H1 (cell line): ENCODE results near the gene KRTAP3-2. TPM values are rescaled to one million over a fixed set of nuclear protein-coding genes. Genes with fewer than 3 reads are reported as not detected.

Source experiments
- EZH2 ChIP-seq: fragments of 200-600 bp; sonication (generic); IDR thresholded peaks from 2 replicates; pipeline ENCODE4 v1.7.1; 2012; ENCODE audit warnings: low read depth, mild to moderate bottlenecking, moderate library complexity, low read length, inconsistent platforms; ENCODE audit not compliant: severe bottlenecking
- PHF8 ChIP-seq: fragments of 200-600 bp; sonication (generic); conservative IDR thresholded peaks from 2 replicates; pipeline ENCODE4 v1.7.1; 2012; ENCODE audit warnings: low read depth, mild to moderate bottlenecking, inconsistent platforms, low read length, moderate library complexity
- SRF ChIP-seq: IDR thresholded peaks from 2 replicates; pipeline ENCODE4 v1.6.1; 2011; ENCODE audit warnings: mild to moderate bottlenecking, low read depth, low read length, moderate library complexity
- TAF1 ChIP-seq: IDR thresholded peaks from 2 replicates; pipeline ENCODE4 v1.6.1; 2011; ENCODE audit warnings: mild to moderate bottlenecking, low read depth, low read length
- TCF12 ChIP-seq: IDR thresholded peaks from 2 replicates; pipeline ENCODE4 v1.6.1; 2011; ENCODE audit warnings: low read depth, mild to moderate bottlenecking, low read length
- YY1 ChIP-seq: IDR thresholded peaks from 2 replicates; pipeline ENCODE4 v1.6.1; 2011; ENCODE audit warnings: low read depth, mild to moderate bottlenecking, low read length
- polyA plus RNA-seq, 7 experiments: library from polyadenylated mRNA; depleted of rRNA in 3 of 7; stranded (reverse) in 5 of 7; unstranded in 2 of 7; fragments of >200 nt in 5 of 7; fragments of 200-250 nt in 2 of 7; gene quantifications; 1 replicate in 5 of 7; 2 replicates in 1 of 7; 4 replicates in 1 of 7; pipeline versions ENCODE4 v1.2.1 to v1.2.3, GENCODE V29; 2011 to 2013; ENCODE audit warnings: missing spikeins in 2 of 7, mixed read lengths in 2 of 7
- total RNA-seq: library from RNA; stranded (reverse); fragmentation: NEBNext Ultra II Directional; extraction: Animal tissue kit (Norgen Biotek cat#: 25700); gene quantifications from 2 replicates; pipeline ENCODE4 v1.2.1, GENCODE V29; 2021
- TF ChIP-seq, protein P1 (sequence below): fragments of 300-600 bp; sonication (generic); IDR thresholded peaks from 2 replicates; pipeline ENCODE4 v1.7.1; 2012; ENCODE audit warnings: low read length, moderate library complexity, mild to moderate bottlenecking, inconsistent platforms; ENCODE audit not compliant: insufficient replicate concordance
- TF ChIP-seq, protein P2 (sequence below): IDR thresholded peaks from 2 replicates; pipeline ENCODE4 v1.6.1; 2011; ENCODE audit warnings: low read length, improper control_type of control experiment
- TF ChIP-seq, protein P3 (sequence below): IDR thresholded peaks from 2 replicates; pipeline ENCODE4 v1.6.1; 2012; ENCODE audit warnings: low read length, inconsistent platforms

The KRTAP3-2 gene
- total and polyA plus RNA-seq, 2 of the 8 experiments (the other 6 are each of a cell fraction or from before 2014, with no cell fraction given) = not detected

DNA sequence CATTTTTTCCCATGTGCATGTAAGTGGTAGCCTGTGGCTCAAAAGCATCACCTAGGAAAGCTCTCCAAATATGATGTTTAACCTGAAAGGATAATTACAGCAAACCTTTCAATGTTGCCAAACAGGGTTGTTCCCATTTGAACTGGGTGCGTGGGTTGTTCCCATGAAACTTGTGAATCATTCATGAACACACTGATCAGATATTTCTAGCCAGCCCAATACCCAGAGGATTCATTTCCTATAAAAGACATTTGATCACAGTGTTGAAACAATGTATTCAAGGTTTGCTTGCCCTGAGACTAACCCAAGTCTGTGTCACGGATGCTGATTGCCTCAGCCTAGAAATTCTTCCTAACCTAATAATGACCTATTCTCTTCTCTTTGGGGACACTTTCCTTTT, 45.8 kb downstream of the KRTAP3-2 start (continued):
- TF ChIP-seq, protein P1, sequence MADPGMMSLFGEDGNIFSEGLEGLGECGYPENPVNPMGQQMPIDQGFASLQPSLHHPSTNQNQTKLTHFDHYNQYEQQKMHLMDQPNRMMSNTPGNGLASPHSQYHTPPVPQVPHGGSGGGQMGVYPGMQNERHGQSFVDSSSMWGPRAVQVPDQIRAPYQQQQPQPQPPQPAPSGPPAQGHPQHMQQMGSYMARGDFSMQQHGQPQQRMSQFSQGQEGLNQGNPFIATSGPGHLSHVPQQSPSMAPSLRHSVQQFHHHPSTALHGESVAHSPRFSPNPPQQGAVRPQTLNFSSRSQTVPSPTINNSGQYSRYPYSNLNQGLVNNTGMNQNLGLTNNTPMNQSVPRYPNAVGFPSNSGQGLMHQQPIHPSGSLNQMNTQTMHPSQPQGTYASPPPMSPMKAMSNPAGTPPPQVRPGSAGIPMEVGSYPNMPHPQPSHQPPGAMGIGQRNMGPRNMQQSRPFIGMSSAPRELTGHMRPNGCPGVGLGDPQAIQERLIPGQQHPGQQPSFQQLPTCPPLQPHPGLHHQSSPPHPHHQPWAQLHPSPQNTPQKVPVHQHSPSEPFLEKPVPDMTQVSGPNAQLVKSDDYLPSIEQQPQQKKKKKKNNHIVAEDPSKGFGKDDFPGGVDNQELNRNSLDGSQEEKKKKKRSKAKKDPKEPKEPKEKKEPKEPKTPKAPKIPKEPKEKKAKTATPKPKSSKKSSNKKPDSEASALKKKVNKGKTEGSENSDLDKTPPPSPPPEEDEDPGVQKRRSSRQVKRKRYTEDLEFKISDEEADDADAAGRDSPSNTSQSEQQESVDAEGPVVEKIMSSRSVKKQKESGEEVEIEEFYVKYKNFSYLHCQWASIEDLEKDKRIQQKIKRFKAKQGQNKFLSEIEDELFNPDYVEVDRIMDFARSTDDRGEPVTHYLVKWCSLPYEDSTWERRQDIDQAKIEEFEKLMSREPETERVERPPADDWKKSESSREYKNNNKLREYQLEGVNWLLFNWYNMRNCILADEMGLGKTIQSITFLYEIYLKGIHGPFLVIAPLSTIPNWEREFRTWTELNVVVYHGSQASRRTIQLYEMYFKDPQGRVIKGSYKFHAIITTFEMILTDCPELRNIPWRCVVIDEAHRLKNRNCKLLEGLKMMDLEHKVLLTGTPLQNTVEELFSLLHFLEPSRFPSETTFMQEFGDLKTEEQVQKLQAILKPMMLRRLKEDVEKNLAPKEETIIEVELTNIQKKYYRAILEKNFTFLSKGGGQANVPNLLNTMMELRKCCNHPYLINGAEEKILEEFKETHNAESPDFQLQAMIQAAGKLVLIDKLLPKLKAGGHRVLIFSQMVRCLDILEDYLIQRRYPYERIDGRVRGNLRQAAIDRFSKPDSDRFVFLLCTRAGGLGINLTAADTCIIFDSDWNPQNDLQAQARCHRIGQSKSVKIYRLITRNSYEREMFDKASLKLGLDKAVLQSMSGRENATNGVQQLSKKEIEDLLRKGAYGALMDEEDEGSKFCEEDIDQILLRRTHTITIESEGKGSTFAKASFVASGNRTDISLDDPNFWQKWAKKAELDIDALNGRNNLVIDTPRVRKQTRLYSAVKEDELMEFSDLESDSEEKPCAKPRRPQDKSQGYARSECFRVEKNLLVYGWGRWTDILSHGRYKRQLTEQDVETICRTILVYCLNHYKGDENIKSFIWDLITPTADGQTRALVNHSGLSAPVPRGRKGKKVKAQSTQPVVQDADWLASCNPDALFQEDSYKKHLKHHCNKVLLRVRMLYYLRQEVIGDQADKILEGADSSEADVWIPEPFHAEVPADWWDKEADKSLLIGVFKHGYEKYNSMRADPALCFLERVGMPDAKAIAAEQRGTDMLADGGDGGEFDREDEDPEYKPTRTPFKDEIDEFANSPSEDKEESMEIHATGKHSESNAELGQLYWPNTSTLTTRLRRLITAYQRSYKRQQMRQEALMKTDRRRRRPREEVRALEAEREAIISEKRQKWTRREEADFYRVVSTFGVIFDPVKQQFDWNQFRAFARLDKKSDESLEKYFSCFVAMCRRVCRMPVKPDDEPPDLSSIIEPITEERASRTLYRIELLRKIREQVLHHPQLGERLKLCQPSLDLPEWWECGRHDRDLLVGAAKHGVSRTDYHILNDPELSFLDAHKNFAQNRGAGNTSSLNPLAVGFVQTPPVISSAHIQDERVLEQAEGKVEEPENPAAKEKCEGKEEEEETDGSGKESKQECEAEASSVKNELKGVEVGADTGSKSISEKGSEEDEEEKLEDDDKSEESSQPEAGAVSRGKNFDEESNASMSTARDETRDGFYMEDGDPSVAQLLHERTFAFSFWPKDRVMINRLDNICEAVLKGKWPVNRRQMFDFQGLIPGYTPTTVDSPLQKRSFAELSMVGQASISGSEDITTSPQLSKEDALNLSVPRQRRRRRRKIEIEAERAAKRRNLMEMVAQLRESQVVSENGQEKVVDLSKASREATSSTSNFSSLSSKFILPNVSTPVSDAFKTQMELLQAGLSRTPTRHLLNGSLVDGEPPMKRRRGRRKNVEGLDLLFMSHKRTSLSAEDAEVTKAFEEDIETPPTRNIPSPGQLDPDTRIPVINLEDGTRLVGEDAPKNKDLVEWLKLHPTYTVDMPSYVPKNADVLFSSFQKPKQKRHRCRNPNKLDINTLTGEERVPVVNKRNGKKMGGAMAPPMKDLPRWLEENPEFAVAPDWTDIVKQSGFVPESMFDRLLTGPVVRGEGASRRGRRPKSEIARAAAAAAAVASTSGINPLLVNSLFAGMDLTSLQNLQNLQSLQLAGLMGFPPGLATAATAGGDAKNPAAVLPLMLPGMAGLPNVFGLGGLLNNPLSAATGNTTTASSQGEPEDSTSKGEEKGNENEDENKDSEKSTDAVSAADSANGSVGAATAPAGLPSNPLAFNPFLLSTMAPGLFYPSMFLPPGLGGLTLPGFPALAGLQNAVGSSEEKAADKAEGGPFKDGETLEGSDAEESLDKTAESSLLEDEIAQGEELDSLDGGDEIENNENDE = no peak
- TF ChIP-seq, protein P2, sequence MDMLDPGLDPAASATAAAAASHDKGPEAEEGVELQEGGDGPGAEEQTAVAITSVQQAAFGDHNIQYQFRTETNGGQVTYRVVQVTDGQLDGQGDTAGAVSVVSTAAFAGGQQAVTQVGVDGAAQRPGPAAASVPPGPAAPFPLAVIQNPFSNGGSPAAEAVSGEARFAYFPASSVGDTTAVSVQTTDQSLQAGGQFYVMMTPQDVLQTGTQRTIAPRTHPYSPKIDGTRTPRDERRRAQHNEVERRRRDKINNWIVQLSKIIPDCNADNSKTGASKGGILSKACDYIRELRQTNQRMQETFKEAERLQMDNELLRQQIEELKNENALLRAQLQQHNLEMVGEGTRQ = no peak
- TF ChIP-seq YY1 (no peak), PHF8 (no peak), TCF12 (no peak), TAF1 (no peak), SRF (no peak), EZH2 (no peak)
- TF ChIP-seq, protein P3, sequence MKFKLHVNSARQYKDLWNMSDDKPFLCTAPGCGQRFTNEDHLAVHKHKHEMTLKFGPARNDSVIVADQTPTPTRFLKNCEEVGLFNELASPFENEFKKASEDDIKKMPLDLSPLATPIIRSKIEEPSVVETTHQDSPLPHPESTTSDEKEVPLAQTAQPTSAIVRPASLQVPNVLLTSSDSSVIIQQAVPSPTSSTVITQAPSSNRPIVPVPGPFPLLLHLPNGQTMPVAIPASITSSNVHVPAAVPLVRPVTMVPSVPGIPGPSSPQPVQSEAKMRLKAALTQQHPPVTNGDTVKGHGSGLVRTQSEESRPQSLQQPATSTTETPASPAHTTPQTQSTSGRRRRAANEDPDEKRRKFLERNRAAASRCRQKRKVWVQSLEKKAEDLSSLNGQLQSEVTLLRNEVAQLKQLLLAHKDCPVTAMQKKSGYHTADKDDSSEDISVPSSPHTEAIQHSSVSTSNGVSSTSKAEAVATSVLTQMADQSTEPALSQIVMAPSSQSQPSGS = no peak
